GM21619 (cell line): ENCODE measurements around the gene HM13.
"Not testable (repeated sequence)": the region's sequence is repeated elsewhere in the genome, so short reads cannot be mapped to it uniquely, and the experiment has no call there.

Source experiments
- ATAC-seq: cut with Tn5 transposase; IDR thresholded peaks from one replicate; pipeline ENCODE4 v1.9.1; 2021; ENCODE audit not compliant: unreplicated experiment

Gene HM13

DNA sequence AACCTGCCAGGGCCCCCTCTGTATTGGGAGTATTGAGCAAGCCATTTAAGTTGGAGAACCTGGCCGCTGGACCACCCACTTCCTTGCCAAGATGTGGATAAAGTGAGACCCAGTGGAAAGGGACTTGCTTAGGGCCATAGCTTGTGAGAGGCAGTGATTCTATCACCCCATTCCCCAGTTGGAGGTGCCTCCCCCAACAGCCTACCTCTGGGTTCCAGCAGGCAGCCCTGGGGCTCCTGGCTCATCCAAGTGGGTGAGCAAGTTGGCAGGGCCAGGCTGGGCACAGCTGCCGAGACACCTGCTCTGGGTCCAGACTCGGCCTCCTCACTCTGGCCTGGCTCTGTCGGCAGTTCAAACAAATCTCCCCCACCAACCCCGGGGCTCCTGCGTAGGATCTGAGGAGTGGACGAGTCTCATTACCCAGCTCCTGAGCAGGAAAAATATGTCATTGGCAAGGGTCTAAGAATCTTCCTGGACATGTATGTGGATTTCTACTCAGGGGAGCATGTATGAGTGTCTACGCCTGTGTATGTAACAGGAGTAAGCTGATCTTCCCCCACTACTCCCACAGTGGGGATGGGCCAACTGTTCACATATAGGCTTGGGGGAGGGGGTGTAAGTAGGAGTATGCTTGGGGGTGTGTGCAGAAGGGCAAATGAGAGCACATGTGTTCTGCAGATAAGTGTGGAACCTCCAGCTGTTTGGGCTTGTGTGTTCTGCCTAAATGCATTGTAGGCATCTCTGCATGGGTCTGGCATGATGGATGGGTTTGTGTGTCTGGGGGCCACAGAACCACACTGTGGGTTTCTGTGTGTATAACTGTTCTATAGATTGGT, 92.8 kb downstream of the HM13 start:
- ATAC-seq: no peak

DNA sequence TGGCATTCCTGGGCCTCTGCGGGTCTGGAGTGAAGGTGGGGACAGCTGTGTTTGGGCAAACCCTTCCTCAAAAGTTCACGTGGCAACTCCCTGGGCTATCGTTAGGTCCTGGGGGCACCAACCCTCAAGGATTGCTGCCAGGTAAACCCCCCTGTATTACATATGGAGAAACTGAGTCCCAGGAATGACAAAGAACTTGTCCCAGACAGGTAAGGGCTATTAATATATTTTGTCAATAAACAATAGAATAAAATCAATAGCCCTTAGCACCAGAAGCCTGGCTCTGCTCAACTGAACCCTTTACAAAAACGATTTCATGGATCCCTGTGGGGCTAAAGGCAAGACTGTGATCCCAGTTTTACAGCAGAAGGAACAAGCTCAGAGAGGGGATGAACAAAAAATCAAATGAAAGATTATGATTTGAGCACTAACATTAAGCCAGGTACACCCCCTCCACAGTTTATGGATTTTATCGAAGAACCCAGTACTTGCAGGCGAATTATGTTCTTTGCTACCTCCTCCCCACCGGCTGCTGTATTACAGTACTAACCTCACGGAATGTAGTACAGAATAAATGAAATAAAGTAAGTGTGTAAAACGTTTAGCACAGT, 93.5 kb downstream of the HM13 start:
- ATAC-seq: no peak

DNA sequence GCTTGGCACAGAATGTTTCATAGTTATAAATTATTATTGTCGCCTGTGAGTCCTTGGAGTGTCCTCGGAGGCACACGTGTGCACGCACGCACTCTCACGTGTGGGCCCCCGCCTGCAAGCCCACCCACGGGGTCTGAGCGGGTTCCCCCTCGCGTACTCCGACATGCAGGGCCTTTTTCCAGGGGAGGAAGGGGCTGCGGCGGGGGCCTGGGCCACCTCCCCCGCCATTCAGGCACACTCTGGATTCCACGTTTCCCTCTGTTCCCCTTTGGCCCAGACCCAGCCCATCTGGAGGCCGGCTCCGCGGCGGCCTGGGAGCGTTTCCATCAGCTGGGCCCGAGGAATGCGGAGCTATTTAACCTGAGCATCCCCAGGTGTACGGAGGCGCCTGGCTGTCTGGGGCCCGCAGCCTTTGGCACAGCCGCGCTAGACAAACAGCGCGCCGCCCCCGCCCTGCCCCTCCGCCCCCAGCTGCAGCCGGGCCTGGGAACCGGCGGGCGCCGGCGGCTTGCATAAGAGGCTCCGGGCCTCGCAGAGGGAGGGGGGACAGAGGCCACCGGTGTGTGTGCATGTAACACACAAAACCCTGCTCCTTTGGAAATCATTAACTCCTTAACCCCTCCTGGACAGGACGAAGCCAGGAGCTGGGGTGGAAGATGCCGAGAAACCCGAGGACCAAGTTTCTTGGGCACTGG, 94.2 kb downstream of the HM13 start:
- no peak for ATAC-seq

DNA sequence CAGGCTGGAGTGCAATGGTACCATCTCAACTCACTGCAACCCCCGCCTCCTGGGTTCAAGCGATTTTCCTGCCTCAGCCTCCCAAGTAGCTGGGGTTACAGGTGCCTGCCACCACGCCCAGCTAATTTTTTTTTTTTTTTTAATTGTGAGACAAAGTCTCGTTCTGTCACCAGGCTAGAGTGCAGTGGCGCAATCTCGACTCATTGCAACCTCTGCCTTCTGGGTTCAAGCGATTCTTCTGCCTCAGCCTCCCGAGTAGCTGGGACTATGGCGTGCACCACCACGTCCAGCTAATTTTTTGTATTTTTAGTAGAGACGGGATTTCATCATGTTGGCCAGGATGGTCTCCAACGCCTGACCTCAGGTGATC, 98.0 kb downstream of the HM13 start:
- ATAC-seq: not testable (repeated sequence)

DNA sequence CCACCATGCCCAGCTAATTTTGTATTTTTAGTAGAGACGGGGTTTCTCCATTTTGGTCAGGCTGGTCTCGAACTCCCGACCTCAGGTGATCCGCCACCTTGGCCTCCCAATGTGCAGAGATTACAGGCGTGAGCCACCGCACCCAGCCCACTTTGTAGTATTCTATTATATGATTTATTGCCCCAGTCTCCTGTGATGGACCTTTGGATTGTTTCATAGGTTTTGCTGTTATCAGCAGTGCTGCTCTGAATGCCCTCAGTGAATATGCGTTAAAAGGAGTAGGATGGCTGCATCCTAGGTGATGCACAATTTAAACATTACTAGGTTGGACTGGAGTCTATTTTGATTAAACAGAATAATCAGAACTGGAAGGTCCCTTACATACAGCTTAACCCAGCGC, 101.2 kb downstream of the HM13 start:
- no peak for ATAC-seq

DNA sequence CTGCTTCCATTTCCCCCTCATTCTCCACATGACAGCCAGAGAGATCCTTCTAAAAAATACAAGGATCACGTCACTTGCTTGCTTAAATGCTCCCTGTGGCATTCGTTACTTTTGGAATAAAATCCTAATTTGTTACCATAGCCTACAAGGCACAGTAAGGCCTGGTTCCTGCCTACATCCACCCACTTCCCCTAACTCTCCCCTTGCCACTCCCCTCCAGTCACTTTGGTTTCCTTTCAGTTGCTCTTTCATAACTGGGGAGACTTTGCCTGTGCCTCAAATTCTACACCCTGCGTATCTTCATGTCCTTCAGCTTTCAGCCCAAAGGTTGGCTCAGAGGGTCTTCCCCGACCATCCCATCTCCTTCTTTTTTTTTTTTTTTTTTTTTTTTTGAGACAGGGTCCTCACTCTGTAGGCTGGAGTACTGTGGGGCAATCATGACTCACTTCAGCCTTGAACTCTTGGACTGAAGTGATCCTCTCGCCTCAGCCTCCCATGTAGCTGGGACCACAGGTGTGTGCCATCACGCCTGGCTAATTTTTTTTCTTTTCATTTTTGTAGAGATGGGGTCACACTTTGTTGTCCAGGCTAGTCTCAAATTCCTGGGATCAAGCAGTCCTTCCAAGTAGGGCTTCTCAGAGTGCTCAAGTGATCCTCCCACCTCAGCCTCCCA, 103.3 kb downstream of the HM13 start:
- ATAC-seq: no peak
